ENCODE results near the gene RBM47. TPM values are rescaled to one million over a fixed set of nuclear protein-coding genes. Genes with fewer than 3 reads are reported as not detected.
"Not testable (repeated sequence)": the region's sequence is repeated elsewhere in the genome, so short reads cannot be mapped to it uniquely, and the experiment has no call there.

The RBM47 gene
- total RNA-seq, 2 donors from 2014 or later = 0.22 to 0.48 TPM

DNA sequence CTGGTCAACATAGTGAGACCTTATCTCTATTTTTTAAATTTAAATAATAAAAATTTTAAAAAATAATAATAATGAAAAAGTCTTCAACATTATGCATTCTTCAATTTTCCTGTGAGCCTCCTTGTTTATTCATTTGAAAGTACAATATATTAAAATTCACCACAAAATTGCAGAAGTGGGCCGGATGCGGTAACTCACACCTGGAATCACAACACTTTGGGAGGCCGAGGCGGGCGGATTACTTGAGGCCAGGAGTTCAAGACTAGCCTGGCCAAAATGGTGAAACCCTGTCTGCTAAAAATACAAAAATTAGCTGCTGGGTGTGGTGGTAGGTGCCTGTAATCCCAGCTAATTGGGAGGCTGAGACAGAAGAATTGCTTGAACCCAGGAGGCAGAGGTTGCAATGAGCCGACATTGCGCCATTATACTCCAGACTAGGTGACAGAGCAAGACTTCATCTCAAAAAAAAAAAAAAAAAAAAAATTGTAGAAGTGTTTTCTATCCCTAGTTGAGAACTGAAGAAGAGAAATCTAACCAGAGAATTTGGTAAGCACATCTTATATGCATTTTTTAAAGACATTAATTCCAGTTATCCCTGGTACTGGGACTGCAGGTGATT, 56.9 kb downstream of the RBM47 start:
- no peak overlapping the region for H3K4me3 Mint-ChIP-seq
- no peak for ATAC-seq (replicated peaks)
- peaks cover 4% of the 10 kb centered on the region for H3K27me3 Mint-ChIP-seq
- no peak overlapping the region for H3K27ac Mint-ChIP-seq
- H3K36me3 Mint-ChIP-seq (ENCODE audit: low read depth) = no peaks in the 10 kb centered on the region
- H3K9me3 Mint-ChIP-seq = no peaks in the 10 kb centered on the region
- H3K4me1 Mint-ChIP-seq = peaks cover 10% of the 10 kb centered on the region

DNA sequence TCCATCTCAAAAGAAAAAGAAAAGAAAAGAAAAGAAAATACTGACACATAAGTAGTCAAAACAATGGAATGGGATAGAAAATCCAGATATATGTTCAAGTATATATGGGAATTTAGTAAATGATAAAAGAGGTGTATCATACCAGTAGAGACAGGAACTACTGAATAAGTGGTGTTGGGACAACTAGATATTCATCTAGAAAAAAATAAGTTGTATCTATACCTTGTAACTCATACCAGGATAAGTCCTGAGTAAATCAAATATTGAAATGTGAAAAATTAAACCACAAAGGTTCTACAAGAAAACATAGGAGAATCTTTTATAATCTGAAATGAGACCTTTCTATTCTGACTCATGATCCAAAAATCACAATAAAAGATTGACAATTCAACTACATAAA, 58.5 kb downstream of the RBM47 start:
- Mint-ChIP-seq H3K9me3 (no peaks in the 10 kb centered on the region), H3K36me3 (ENCODE audit: low read depth) (no peaks in the 10 kb centered on the region), H3K27ac (no peak overlapping the region), H3K4me1 (no peaks in the 10 kb centered on the region), H3K4me3 (no peak overlapping the region), H3K27me3 (peaks cover 4% of the 10 kb centered on the region)
- peak; percentile 35 for ATAC-seq (replicated peaks)

DNA sequence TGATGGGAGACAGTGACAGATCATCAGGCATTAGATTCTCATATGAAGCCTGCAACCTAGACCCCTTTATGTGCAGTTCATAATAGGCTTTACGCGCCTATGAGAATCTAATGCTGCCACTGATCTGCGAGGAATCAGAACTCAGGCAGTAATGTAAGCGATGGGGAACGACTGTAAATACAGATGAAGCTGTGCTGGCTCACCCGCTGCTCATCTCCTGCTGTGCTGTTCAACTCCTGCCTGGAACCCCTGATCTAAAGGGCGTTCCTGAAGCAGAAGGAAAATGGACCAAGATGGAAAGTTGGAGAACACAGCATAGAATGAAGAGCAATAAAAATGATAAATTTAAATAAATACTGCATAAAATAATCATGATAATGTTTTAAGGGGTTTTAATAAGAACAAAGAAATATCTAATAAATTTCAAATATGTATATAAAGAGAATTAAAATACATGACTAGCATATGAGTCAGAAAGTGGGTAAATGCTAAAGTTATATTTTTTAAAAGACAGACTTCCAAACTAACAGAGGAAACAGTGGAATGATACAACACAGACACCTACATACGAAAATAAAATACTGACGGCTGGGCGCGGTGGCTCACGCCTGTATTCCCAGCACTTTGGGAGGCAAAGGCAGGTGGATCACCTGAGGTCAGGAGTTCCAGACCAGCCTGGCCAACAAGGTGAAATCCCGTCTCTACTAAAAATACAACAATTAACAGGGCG, 59.2 kb downstream of the RBM47 start:
- Mint-ChIP-seq H3K27me3 (peaks cover 4% of the 10 kb centered on the region), H3K27ac (no peak overlapping the region), H3K4me3 (no peak overlapping the region), H3K4me1 (no peaks in the 10 kb centered on the region), H3K36me3 (ENCODE audit: low read depth) (no peaks in the 10 kb centered on the region), H3K9me3 (no peaks in the 10 kb centered on the region)
- ATAC-seq (replicated peaks) = no peak

DNA sequence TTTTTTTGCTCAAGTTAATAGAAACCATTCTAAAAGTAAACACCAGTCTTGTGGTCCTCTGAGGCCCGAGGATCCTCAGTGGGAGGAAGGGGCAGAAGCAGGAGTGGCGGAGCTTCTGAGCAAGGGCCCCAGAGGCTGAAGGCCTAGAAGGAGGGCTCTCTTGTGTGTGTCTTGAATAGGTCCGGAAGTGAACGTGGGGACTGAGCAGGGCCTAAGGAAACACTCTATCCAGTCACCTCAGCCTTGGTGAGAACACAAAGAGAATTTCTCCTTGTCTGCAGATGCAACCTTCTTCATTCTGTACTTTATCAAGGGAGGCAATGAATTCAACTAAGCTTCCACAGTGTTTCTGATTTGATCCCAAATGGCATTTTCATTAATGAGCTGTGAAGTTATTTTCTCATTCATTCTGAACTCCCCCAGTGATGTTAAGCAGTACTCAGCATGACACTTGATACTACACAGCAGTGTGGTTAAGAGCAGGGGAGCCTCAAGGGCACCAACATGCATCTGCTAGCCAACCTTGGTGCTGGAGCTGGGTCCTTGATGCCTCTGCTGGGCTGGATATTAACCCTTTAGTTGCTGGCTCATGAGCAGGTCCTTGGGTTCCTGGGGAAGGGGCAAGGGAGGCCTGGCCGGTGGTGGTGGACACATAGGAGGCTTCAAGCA, 64.7 kb downstream of the RBM47 start:
- Mint-ChIP-seq H3K4me3 (no peak overlapping the region), H3K36me3 (ENCODE audit: low read depth) (no peaks in the 10 kb centered on the region), H3K4me1 (peaks cover 2% of the 10 kb centered on the region), H3K27me3 (peaks cover 4% of the 10 kb centered on the region), H3K9me3 (no peaks in the 10 kb centered on the region), H3K27ac (no peak overlapping the region)
- ATAC-seq (replicated peaks) = no peak

DNA sequence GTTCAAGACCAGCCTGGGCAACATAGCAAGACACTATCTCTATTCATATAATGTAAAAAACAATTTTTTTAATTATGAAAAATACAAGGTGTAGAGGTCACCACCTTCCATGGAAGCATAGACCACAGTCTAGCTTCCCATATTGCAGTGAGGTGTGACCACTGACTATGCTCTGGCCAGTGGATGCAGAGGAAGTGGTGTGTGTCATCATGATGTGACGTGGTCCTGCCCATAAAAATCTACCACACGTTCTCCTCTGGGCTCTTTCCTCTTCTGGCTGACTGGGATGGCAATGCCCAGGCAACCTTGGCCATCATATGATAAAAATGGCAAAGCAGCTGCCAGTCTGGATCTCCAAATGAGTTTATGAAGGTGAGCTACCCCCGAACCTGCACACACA, 65.7 kb downstream of the RBM47 start:
- Mint-ChIP-seq H3K27me3 (peaks cover 3% of the 10 kb centered on the region), H3K27ac (no peak overlapping the region), H3K9me3 (no peaks in the 10 kb centered on the region), H3K36me3 (ENCODE audit: low read depth) (no peaks in the 10 kb centered on the region), H3K4me3 (no peak overlapping the region), H3K4me1 (peaks cover 5% of the 10 kb centered on the region)
- ATAC-seq (replicated peaks) = no peak

DNA sequence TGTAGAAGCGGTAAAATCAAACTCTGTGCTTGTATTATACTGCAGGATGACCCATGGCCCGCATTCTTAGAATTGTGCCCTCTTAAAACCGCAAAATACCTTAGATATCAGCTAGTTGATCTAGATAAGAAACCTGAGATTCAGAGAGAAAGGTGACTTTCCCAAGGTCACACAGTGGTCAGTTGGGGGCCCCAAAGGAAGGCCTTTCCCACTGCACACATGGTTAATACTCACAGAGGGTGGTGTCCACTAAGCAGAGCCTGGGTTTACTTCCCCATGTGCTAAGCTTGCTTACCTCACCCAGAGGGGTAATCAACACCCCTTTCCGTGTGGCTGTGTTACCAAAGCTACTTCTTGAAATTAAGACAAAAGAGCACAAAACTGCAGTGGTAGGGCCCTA, 66.3 kb downstream of the RBM47 start:
- H3K9me3 Mint-ChIP-seq = no peaks in the 10 kb centered on the region

DNA sequence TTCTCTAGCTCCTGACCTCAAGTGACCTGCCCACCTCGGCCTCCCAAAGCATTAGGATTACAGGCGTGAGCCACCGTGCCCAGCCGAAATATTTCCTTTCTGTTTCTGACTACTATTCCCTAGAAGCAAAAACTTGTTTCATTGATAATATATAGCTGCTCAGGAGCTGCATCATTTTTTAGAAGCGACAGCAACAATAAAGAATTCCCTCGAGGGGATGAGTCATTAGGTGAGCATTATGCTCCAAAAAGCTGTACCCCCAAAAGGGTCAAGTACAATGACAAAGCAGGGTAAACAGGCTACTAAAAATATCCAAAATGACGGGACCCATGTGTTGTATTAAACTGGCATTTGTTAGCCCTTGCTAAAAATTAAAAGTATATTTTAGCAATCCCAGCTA, 67.0 kb downstream of the RBM47 start:
- no peaks in the 10 kb centered on the region for H3K36me3 Mint-ChIP-seq (ENCODE audit: low read depth)
- H3K27me3 Mint-ChIP-seq = no peaks in the 10 kb centered on the region
- no peak overlapping the region for H3K4me3 Mint-ChIP-seq
- H3K27ac Mint-ChIP-seq = no peak overlapping the region
- H3K4me1 Mint-ChIP-seq = peaks cover 5% of the 10 kb centered on the region
- no peaks in the 10 kb centered on the region for H3K9me3 Mint-ChIP-seq
- no peak for ATAC-seq (replicated peaks)

More for the DNA sequence above, 66.3 kb downstream of the RBM47 start:
- no peak for ATAC-seq (replicated peaks)
- Mint-ChIP-seq H3K4me1 (peaks cover 5% of the 10 kb centered on the region), H3K27me3 (no peaks in the 10 kb centered on the region), H3K27ac (no peak overlapping the region), H3K4me3 (no peak overlapping the region), H3K36me3 (ENCODE audit: low read depth) (no peaks in the 10 kb centered on the region)

DNA sequence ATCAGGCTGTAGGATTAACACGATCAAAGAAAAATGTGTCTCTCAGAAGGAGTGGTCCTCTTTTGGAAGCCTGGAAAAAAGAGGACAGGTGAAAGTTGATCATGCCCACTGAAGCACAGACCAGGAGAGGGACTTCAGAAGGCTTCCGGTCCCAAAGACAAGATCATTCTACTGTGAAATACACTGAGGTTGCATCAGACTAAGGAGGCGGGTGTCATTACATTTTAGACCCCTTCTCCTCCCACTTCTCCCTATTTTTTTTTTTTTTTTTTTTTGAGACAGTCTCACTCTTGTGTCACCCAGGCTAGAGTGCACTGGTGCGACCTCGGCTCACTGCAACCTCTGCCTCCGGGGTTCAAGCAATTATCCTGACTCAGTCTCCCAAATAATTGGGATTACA, 67.5 kb downstream of the RBM47 start:
- Mint-ChIP-seq H3K27ac (no peak overlapping the region), H3K36me3 (ENCODE audit: low read depth) (no peaks in the 10 kb centered on the region), H3K4me3 (no peak overlapping the region), H3K4me1 (peaks cover 5% of the 10 kb centered on the region), H3K27me3 (no peaks in the 10 kb centered on the region), H3K9me3 (no peaks in the 10 kb centered on the region)
- ATAC-seq (replicated peaks) = no peak

DNA sequence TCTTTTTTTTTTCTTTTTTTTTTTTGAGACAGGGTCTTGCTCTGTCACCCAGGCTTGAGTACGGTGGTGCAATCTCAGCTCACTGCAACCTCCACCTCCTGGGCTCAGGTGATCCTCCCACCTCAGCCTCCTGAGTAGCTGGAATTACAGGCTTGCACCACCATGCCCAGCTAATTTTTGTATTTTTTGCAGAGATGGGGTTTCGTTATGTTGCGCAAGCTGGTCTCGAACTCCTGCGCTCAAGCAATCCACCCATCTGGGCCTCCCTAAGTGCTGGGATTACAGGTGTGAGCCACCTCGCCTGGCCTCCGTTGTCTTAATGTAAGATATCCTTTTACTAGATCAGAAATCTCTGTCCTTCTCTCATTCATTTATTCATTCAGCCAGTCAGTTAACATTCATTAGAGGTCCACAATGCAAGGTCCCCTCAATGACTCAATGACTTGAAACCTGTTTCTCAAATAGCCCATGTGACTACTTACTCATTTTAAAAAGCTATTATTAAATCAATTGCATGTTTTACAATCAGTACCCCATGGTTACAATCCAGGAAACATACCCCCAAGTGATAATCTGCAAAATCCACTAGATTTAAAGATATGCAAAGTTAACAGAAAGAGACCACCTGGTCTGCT, 68.0 kb downstream of the RBM47 start:
- H3K27me3 Mint-ChIP-seq; H3K27ac Mint-ChIP-seq; H3K36me3 Mint-ChIP-seq (ENCODE audit: low read depth); H3K4me3 Mint-ChIP-seq; ATAC-seq (replicated peaks); H3K9me3 Mint-ChIP-seq; H3K4me1 Mint-ChIP-seq: not testable (repeated sequence)

DNA sequence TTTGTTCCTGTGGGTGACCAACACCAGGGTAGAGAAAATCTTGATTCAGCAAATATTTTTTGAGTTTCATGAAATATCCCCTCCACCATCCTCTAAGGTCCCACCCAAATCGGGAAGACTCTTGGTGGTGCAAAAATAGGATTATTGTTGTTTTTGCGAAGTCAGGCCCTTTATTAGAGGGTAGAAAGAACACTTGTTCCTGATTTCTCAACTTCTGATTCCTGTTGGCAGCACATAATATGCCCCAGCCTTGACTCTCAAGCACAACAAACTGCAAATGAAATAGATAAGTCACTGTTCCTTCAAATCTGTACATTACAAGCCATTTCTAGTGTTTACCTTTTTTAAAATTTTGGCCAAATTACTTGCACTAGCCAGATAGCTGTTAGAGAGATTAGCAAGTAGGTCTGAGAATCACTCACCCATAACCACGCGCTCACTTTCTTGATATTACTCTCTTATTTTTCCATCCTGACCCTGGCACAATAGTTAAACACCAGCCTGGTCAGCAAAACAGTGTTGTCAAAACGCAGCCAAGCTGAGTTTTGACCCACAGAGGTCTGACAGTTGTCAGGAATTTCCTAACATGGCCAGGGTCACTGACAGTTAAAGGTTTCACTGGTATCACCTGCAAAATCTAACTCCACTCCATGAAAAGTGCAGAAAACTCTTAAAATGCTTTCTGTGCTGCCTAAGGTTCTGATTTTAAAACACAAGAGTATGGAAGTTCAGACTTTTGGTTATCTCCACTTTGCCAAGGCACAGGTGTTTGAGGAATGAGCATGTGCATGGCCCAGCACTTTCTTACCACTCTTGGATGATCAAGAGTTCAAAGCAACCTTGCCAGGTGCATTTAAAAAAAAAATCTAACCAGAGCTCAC, 69.8 kb downstream of the RBM47 start:
- ATAC-seq (replicated peaks) = peak; percentile 73
- Mint-ChIP-seq H3K36me3 (ENCODE audit: low read depth) (no peaks in the 10 kb centered on the region), H3K27ac (no peak overlapping the region), H3K27me3 (no peaks in the 10 kb centered on the region), H3K4me3 (no peak overlapping the region), H3K9me3 (no peaks in the 10 kb centered on the region), H3K4me1 (peaks cover 5% of the 10 kb centered on the region)

DNA sequence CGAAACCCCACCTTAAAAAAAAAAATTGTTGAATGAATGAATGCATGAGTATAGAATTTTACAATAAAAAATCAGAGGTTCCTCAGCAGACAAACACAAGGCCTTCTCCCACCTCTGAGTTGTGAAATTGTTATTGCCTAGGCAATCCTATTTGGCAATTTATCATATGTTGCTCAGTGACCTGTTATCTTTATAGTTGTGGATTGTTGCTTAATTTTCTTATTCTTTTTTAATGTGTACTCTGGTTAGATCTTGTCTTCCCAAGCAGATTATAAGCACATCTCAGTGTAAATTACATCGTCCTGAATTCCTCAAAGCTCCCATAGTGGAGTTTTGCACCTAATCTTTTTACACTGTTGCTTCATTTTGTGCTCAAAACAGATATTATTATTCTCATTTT, 71.9 kb downstream of the RBM47 start:
- H3K36me3 Mint-ChIP-seq (ENCODE audit: low read depth) = no peaks in the 10 kb centered on the region
- no peak overlapping the region for H3K4me3 Mint-ChIP-seq
- H3K9me3 Mint-ChIP-seq = no peaks in the 10 kb centered on the region
- ATAC-seq (replicated peaks) = no peak
- no peak overlapping the region for H3K27ac Mint-ChIP-seq
- H3K27me3 Mint-ChIP-seq = no peaks in the 10 kb centered on the region
- peaks cover 5% of the 10 kb centered on the region for H3K4me1 Mint-ChIP-seq

DNA sequence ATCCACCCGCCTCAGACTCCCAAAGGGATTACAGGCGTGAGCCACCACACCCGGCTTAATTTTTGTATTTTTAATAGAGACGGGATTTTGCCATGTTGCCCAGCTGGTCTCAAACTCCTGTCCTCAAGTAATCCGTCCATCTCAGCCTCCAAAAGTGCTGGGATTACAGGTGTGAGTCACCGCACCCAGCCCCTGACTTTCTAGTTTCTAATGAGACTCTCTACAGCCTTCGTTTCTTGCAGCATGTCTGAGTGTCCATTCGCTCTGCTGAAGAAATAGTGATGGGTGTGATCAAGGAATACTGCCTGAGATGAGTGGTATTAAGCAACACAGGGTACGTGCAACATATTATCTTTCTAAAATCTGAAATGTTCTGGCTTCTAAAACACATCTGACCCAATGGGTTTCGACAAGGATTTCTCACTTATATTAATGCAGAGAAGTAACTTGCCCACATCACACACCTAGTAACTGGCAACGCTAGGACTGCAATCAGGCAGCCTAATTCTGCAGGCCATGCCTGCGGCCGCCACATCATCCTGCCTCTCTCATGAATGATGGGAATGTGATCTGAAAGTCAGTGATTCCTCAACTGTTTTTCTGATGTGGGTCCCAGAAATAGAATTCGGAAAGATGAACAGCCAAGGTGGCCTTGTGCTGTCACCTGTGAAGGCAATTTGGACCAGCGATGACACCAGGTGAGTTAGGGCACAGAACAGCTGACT, 74.3 kb downstream of the RBM47 start:
- ATAC-seq (replicated peaks) = no peak
- Mint-ChIP-seq H3K27me3 (no peaks in the 10 kb centered on the region), H3K9me3 (no peaks in the 10 kb centered on the region), H3K27ac (no peak overlapping the region), H3K4me3 (no peak overlapping the region), H3K36me3 (ENCODE audit: low read depth) (no peaks in the 10 kb centered on the region), H3K4me1 (peaks cover 14% of the 10 kb centered on the region)

DNA sequence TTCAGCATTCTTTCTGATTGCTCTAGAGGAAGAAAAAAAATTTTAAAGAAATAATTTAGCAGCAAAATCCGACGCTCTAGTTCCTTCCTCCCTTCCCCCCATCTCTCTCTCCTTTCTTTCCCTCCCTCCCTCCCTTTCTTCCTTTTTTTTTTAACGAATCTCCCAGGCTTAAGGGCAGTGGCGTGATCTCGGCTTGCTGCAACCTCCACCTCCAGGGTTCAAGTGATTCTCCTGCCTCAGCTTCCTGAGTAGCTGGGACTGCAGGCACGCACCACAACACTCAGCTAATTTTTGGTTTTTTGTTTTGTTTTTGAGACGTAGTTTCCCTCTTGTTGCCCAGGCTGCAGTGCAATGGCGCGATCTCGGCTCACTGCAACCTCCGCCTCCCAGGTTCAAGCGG, 75.0 kb downstream of the RBM47 start:
- H3K27ac Mint-ChIP-seq; H3K36me3 Mint-ChIP-seq (ENCODE audit: low read depth); H3K4me3 Mint-ChIP-seq; H3K4me1 Mint-ChIP-seq; ATAC-seq (replicated peaks); H3K27me3 Mint-ChIP-seq; H3K9me3 Mint-ChIP-seq: not testable (repeated sequence)

DNA sequence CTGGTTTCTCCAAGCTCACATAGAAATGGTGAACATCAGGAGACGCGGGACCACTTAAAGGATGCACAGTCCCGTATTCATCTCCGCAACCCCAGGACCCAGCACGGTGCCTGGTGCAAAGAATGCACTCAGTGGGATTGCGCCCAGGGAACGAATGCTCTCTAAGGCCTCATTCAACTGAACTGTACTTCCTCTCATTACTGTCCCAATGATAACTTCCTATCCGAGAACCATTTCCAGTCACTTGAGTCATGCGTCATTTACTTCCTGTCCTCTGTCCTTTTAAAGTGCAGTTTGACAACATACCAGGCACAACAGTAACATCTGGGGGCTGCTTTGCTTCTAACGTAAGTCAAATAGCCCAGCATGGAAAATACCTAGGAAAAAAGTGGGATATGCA, 75.7 kb downstream of the RBM47 start:
- no peaks in the 10 kb centered on the region for H3K36me3 Mint-ChIP-seq (ENCODE audit: low read depth)
- ATAC-seq (replicated peaks) = no peak

More for the DNA sequence above, 75.7 kb downstream of the RBM47 start:
- no peaks in the 10 kb centered on the region for H3K27me3 Mint-ChIP-seq
- peaks cover 9% of the 10 kb centered on the region for H3K4me1 Mint-ChIP-seq
- no peak overlapping the region for H3K4me3 Mint-ChIP-seq
- no peaks in the 10 kb centered on the region for H3K9me3 Mint-ChIP-seq
- no peak overlapping the region for H3K27ac Mint-ChIP-seq

All from activated T-helper 17 cell treated with anti-CD3 and anti-CD28 coated beads, Interleukin-2, amount 50 U/mL, for 72 hours (primary cell).